ENCODE results near the gene FBXL22.

The FBXL22 gene

DNA sequence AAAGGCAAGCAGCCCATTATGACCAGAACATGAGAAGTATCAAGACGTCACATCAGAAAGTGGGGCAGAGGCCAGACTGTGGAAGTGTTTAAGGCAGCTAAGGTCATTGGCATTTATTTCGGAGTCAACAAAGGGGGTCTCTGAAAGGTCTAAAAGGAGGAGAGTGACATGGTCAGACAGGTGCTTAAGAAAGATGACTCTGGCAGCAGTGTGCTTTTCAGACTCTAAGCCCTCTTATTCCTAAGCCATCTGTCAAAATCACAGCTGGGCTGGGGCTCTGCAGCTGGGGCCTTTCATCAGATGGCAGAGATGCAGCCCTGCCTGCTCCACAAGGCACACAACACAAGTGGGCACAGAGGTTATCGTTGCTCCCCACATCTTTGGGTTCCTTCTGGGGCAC is 14.0 kb downstream of the FBXL22 start:
- ChIA-PET POLR2A (no interaction called here), CTCF (interaction anchor here (0.6 to 3.2 kb wide), 8 partner anchors 32 to 542 kb away, joined by 3 to 12 read pairs (median 3); no protein-coding TSS in a partner anchor)
- Histone ChIP-seq H3K9me3 (ENCODE audit: control insufficient read depth, insufficient read depth, low read depth, low read length) (no peaks in the 10 kb centered on the region), H3K27ac (ENCODE audit: extremely low read depth, low read depth, low read length) (no peak overlapping the region), H3K4me3 (ENCODE audit: low read depth, low read length) (no peak overlapping the region), H3K4me1 (ENCODE audit: control insufficient read depth, insufficient read depth, low read length) (peaks cover 4% of the 10 kb centered on the region; the same call in 1 of the 2 replicates), H3K36me3 (ENCODE audit: control insufficient read depth in 2 of 2, insufficient read depth in 1 of 2, low read length in 2 of 2) (peaks cover 0 to 42% of the 10 kb centered on the region in 2 experiments; a peak in 2 of 3 replicates)
- TF ChIP-seq IKZF3 (tag by site-specific recombination; IDR thresholded peaks at IDR 0.05) (no peak), HOXA7 (CRISPR knock-in tag; IDR thresholded peaks at IDR 0.05; ENCODE audit: borderline replicate concordance) (no peak), ZNF747 (tag by site-specific recombination; IDR thresholded peaks at IDR 0.05) (no peak), ZNF830 (tag by site-specific recombination; IDR thresholded peaks at IDR 0.05; ENCODE audit: low read depth) (no peak), ZNF341 (tag by site-specific recombination; IDR thresholded peaks at IDR 0.05; ENCODE audit: low read depth) (no peak)

DNA sequence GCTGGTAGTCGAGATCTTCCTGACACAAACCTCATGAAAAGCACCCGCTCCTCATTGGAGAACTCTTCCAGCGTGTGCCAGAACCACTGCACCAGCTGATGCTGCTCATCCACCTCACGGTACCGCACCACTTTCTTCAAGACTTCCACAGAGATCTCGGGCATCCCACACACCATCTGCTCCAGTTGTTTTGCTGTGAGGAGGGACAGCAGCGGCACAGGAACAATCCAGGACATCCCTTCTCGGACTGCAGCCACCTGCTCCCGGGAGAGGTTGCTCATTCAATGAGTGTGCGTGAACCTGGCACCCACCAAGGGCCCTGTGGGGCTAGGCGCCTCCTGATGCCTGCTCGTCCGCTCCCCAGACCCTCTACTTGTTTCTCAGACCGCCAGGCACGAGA is 15.1 kb downstream of the FBXL22 start:
- Histone ChIP-seq H3K4me1 (ENCODE audit: control insufficient read depth, insufficient read depth, low read length) (peaks cover 4% of the 10 kb centered on the region; the same call in 1 of the 2 replicates), H3K9me3 (ENCODE audit: control insufficient read depth, insufficient read depth, low read depth, low read length) (no peaks in the 10 kb centered on the region), H3K36me3 (ENCODE audit: control insufficient read depth in 2 of 2, insufficient read depth in 1 of 2, low read length in 2 of 2) (peaks cover 0 to 42% of the 10 kb centered on the region in 2 experiments; a peak in 2 of 3 replicates), H3K27ac (ENCODE audit: extremely low read depth, low read depth, low read length) (no peak overlapping the region), H3K4me3 (ENCODE audit: low read depth, low read length) (no peak overlapping the region)
- POLR2A ChIA-PET = no interaction called here
- TF ChIP-seq HOXD13 (CRISPR knock-in tag; IDR thresholded peaks at IDR 0.05; ENCODE audit: borderline replicate concordance) (no peak), ZFHX2 (tag by site-specific recombination; conservative IDR thresholded peaks at IDR 0.05) (no peak), KLF7 (tag by site-specific recombination; IDR thresholded peaks at IDR 0.05; ENCODE audit: borderline replicate concordance) (no peak), ZNF777 (tag by site-specific recombination; IDR thresholded peaks at IDR 0.05; ENCODE audit: borderline replicate concordance) (no peak), ZNF157 (tag by site-specific recombination; IDR thresholded peaks at IDR 0.05) (no peak), SP7 (tag by site-specific recombination; IDR thresholded peaks at IDR 0.05) (no peak), ZBTB1 (tag by site-specific recombination; IDR thresholded peaks at IDR 0.05) (no peak), ZFP41 (tag by site-specific recombination; IDR thresholded peaks at IDR 0.05; ENCODE audit: borderline replicate concordance) (no peak), ZNF544 (tag by site-specific recombination; IDR thresholded peaks at IDR 0.05) (no peak), ZNF2 (tag by site-specific recombination; IDR thresholded peaks at IDR 0.05) (no peak), ZNF558 (tag by site-specific recombination; IDR thresholded peaks at IDR 0.05) (no peak), ZNF510 (tag by site-specific recombination; IDR thresholded peaks at IDR 0.05; ENCODE audit: insufficient replicate concordance) (no peak), ZNF112 (tag by site-specific recombination; IDR thresholded peaks at IDR 0.05) (no peak)
- TF ChIP-seq, protein P1, sequence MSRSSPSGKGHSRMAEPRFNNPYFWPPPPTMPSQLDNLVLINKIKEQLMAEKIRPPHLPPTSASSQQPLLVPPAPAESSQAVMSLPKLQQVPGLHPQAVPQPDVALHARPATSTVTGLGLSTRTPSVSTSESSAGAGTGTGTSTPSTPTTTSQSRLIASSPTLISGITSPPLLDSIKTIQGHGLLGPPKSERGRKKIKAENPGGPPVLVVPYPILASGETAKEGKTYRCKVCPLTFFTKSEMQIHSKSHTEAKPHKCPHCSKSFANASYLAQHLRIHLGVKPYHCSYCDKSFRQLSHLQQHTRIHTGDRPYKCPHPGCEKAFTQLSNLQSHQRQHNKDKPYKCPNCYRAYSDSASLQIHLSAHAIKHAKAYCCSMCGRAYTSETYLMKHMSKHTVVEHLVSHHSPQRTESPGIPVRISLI (tag by site-specific recombination; IDR thresholded peaks at IDR 0.05) = no peak
- CTCF ChIA-PET = interaction anchor here (1.1 to 1.4 kb wide), 2 partner anchors 455 to 541 kb away, joined by 3 read pairs; no protein-coding TSS in a partner anchor

DNA sequence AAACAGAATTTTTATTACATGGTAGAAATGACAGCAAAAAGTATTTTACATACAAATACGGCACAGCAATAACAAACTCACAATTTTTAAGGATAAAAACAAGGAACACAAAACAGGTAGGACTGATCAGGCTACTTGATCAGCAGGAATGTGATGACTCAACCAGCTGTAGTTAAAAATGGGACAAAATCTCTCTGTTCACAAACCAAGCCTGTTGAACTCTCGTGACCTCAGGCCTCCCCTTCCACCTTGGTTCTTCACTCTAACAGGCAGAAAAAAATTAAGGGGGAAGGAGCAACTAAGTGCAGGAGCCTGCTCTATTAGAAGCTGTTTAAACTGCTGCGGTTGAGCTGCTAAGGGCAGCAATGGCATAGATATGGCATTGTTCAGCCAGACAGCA is 18.7 kb downstream of the FBXL22 start:
- Histone ChIP-seq H3K9me3 (ENCODE audit: control insufficient read depth, insufficient read depth, low read depth, low read length) (no peaks in the 10 kb centered on the region), H3K4me1 (ENCODE audit: control insufficient read depth, insufficient read depth, low read length) (no peaks in the 10 kb centered on the region; the same call in 1 of the 2 replicates), H3K4me3 (ENCODE audit: low read depth, low read length) (no peak overlapping the region), H3K27ac (ENCODE audit: extremely low read depth, low read depth, low read length) (no peak overlapping the region), H3K36me3 (ENCODE audit: control insufficient read depth in 2 of 2, insufficient read depth in 1 of 2, low read length in 2 of 2) (peaks cover 0 to 21% of the 10 kb centered on the region in 2 experiments; a peak in 2 of 3 replicates)
- TF ChIP-seq ZNF560 (tag by site-specific recombination; IDR thresholded peaks at IDR 0.05; ENCODE audit: borderline replicate concordance) (no peak), ZNF529 (tag by site-specific recombination; IDR thresholded peaks at IDR 0.05; ENCODE audit: insufficient replicate concordance) (no peak), RBAK (tag by site-specific recombination; IDR thresholded peaks at IDR 0.05) (no peak), ZBTB7A (tag by site-specific recombination; IDR thresholded peaks at IDR 0.05; ENCODE audit: low read depth) (no peak), ZNF677 (tag by site-specific recombination; IDR thresholded peaks at IDR 0.05) (no peak), ZFP69B (tag by site-specific recombination; IDR thresholded peaks at IDR 0.05) (no peak)
- TF ChIP-seq, protein P2, sequence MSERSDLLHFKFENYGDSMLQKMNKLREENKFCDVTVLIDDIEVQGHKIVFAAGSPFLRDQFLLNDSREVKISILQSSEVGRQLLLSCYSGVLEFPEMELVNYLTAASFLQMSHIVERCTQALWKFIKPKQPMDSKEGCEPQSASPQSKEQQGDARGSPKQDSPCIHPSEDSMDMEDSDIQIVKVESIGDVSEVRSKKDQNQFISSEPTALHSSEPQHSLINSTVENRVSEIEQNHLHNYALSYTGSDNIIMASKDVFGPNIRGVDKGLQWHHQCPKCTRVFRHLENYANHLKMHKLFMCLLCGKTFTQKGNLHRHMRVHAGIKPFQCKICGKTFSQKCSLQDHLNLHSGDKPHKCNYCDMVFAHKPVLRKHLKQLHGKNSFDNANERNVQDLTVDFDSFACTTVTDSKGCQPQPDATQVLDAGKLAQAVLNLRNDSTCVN (tag by site-specific recombination; optimal IDR thresholded peaks at IDR 0.05) = no peak
- TF ChIP-seq, protein P3, sequence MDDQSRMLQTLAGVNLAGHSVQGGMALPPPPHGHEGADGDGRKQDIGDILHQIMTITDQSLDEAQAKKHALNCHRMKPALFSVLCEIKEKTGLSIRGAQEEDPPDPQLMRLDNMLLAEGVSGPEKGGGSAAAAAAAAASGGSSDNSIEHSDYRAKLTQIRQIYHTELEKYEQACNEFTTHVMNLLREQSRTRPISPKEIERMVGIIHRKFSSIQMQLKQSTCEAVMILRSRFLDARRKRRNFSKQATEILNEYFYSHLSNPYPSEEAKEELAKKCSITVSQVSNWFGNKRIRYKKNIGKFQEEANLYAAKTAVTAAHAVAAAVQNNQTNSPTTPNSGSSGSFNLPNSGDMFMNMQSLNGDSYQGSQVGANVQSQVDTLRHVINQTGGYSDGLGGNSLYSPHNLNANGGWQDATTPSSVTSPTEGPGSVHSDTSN (CRISPR knock-in tag; IDR thresholded peaks at IDR 0.05) = no peak
- TF ChIP-seq, protein P4, sequence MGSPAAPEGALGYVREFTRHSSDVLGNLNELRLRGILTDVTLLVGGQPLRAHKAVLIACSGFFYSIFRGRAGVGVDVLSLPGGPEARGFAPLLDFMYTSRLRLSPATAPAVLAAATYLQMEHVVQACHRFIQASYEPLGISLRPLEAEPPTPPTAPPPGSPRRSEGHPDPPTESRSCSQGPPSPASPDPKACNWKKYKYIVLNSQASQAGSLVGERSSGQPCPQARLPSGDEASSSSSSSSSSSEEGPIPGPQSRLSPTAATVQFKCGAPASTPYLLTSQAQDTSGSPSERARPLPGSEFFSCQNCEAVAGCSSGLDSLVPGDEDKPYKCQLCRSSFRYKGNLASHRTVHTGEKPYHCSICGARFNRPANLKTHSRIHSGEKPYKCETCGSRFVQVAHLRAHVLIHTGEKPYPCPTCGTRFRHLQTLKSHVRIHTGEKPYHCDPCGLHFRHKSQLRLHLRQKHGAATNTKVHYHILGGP (tag by site-specific recombination; IDR thresholded peaks at IDR 0.05) = no peak
- ChIA-PET CTCF (interaction anchor here (0.6 to 0.9 kb wide), 2 partner anchors 8 to 537 kb away, joined by 3 to 4 read pairs; no protein-coding TSS in a partner anchor), POLR2A (no interaction called here)
